ENCODE measurements around the gene PDIA4. TPM values are rescaled to one million over a fixed set of nuclear protein-coding genes. Genes with fewer than 3 reads are reported as not detected.

PDIA4 gene
- 10 to 100 TPM; 80.2 to 82.8 TPM for total RNA-seq

GRCh38 chr7:149028346-149029109 is at the start of gene PDIA4:
TSS of gene PDIA4 (minus strand) at chr7:149028505. CDS start at chr7:149028408, 97 bp downstream.
- CTCF ChIA-PET = interaction anchor here (0.7 to 8.8 kb wide), 4 partner anchors 22 to 44 kb away, joined by 3 to 59 read pairs (median 12); no protein-coding TSS in a partner anchor
- peak within 1 kb of the TSS; percentile 89 for H3K27ac Mint-ChIP-seq
- intact Hi-C loops (cut with micrococcal nuclease) = loop anchor here (1.0 to 10.0 kb wide), 17 partner anchors 23 to 686 kb away; partner anchors contain the start of genes EZH2, ZNF282, ZNF398 and ZNF425
- H3K9me3 Mint-ChIP-seq = no peaks in the 10 kb centered on the region
- H3K4me1 Mint-ChIP-seq (ENCODE audit: low read depth) = peaks cover 37% of the 10 kb centered on the region
- H3K4me3 Mint-ChIP-seq = peak within 1 kb of the TSS; percentile 95
- peak; percentile 100 for DNase-seq
- H3K27me3 Mint-ChIP-seq (ENCODE audit: low read depth) = no peaks in the 10 kb centered on the region
- H3K36me3 Mint-ChIP-seq (ENCODE audit: low read depth) = peaks cover 8% of the 10 kb centered on the region

- CTCF ChIA-PET = interaction anchor here (1.4 kb wide), 1 partner anchor 13 kb away, joined by 4 read pairs; no protein-coding TSS in a partner anchor
- peaks cover 6% of the 10 kb centered on the region for H3K36me3 Mint-ChIP-seq (ENCODE audit: low read depth)
Observed at GRCh38 chr7:149077594-149077993, 49.3 kb upstream of the PDIA4 start.

GRCh38 chr7:149075286-149075685 is 47.0 kb upstream of the PDIA4 start:
- intact Hi-C loops (cut with micrococcal nuclease) = no loop called here
- H3K27ac Mint-ChIP-seq = no peak overlapping the region

More at GRCh38 chr7:149077594-149077993, 49.3 kb upstream of the PDIA4 start:
- Mint-ChIP-seq H3K4me1 (ENCODE audit: low read depth) (peaks cover 9% of the 10 kb centered on the region), H3K4me3 (no peak overlapping the region), H3K27ac (no peak overlapping the region), H3K9me3 (no peaks in the 10 kb centered on the region), H3K27me3 (ENCODE audit: low read depth) (no peaks in the 10 kb centered on the region)
- no peak for DNase-seq
- intact Hi-C loops (cut with micrococcal nuclease) = no loop called here

GRCh38 chr7:149074116-149074885 is 46.0 kb upstream of the PDIA4 start:
- H3K4me3 Mint-ChIP-seq = no peak overlapping the region
- no peaks in the 10 kb centered on the region for H3K27me3 Mint-ChIP-seq (ENCODE audit: low read depth)
- CTCF ChIA-PET = interaction anchor here (1.5 kb wide), 1 partner anchor 19 kb away, joined by 3 read pairs; no protein-coding TSS in a partner anchor
- no peak overlapping the region for H3K27ac Mint-ChIP-seq
- peaks cover 2% of the 10 kb centered on the region for H3K36me3 Mint-ChIP-seq (ENCODE audit: low read depth)
- intact Hi-C loops (cut with micrococcal nuclease) = no loop called here
- no peak for DNase-seq
- H3K4me1 Mint-ChIP-seq (ENCODE audit: low read depth) = peaks cover 8% of the 10 kb centered on the region
- no peaks in the 10 kb centered on the region for H3K9me3 Mint-ChIP-seq

More at GRCh38 chr7:149075286-149075685, 47.0 kb upstream of the PDIA4 start:
- Mint-ChIP-seq H3K9me3 (no peaks in the 10 kb centered on the region), H3K27me3 (ENCODE audit: low read depth) (no peaks in the 10 kb centered on the region), H3K4me1 (ENCODE audit: low read depth) (peaks cover 8% of the 10 kb centered on the region), H3K36me3 (ENCODE audit: low read depth) (peaks cover 5% of the 10 kb centered on the region), H3K4me3 (no peak overlapping the region)
- DNase-seq = no peak
- CTCF ChIA-PET = interaction anchor here (1.0 to 1.5 kb wide), 2 partner anchors 10 to 20 kb away, joined by 3 to 4 read pairs; no protein-coding TSS in a partner anchor

GRCh38 chr7:149072438-149072775 is 44.1 kb upstream of the PDIA4 start:
- Mint-ChIP-seq H3K27me3 (ENCODE audit: low read depth) (no peaks in the 10 kb centered on the region), H3K4me3 (no peak overlapping the region), H3K4me1 (ENCODE audit: low read depth) (peaks cover 8% of the 10 kb centered on the region), H3K9me3 (no peaks in the 10 kb centered on the region), H3K36me3 (ENCODE audit: low read depth) (peaks cover 3% of the 10 kb centered on the region), H3K27ac (no peak overlapping the region)
- intact Hi-C loops (cut with micrococcal nuclease) = no loop called here
- CTCF ChIA-PET = interaction anchor here (1.1 kb wide), 1 partner anchor 53 kb away, joined by 3 read pairs; the partner anchor contains the start of gene ZNF425
- no peak for DNase-seq

GRCh38 chr7:149071641-149072437 is 43.5 kb upstream of the PDIA4 start:
- peak; percentile 33 for DNase-seq
- intact Hi-C loops (cut with micrococcal nuclease) = no loop called here
- no peaks in the 10 kb centered on the region for H3K9me3 Mint-ChIP-seq
- H3K36me3 Mint-ChIP-seq (ENCODE audit: low read depth) = peaks cover 3% of the 10 kb centered on the region
- no peaks in the 10 kb centered on the region for H3K27me3 Mint-ChIP-seq (ENCODE audit: low read depth)
- H3K27ac Mint-ChIP-seq = no peak overlapping the region
- peaks cover 8% of the 10 kb centered on the region for H3K4me1 Mint-ChIP-seq (ENCODE audit: low read depth)
- CTCF ChIA-PET = interaction anchor here (1.1 kb wide), 1 partner anchor 54 kb away, joined by 3 read pairs; the partner anchor contains the start of gene ZNF425
- peak overlapping the region; percentile 26 for H3K4me3 Mint-ChIP-seq

GRCh38 chr7:149071182-149071635 is 42.9 kb upstream of the PDIA4 start:
- H3K27ac Mint-ChIP-seq = no peak overlapping the region
- peaks cover 3% of the 10 kb centered on the region for H3K36me3 Mint-ChIP-seq (ENCODE audit: low read depth)
- CTCF ChIA-PET = interaction anchor here (0.6 to 0.7 kb wide), 2 partner anchors 21 to 53 kb away, joined by 3 read pairs; no protein-coding TSS in a partner anchor
- H3K9me3 Mint-ChIP-seq = no peaks in the 10 kb centered on the region
- no peaks in the 10 kb centered on the region for H3K27me3 Mint-ChIP-seq (ENCODE audit: low read depth)
- intact Hi-C loops (cut with micrococcal nuclease) = no loop called here
- no peak overlapping the region for H3K4me3 Mint-ChIP-seq
- DNase-seq = no peak
- peaks cover 8% of the 10 kb centered on the region for H3K4me1 Mint-ChIP-seq (ENCODE audit: low read depth)

- intact Hi-C loops (cut with micrococcal nuclease) = no loop called here
- Mint-ChIP-seq H3K27ac (no peak overlapping the region), H3K27me3 (ENCODE audit: low read depth) (no peaks in the 10 kb centered on the region), H3K4me1 (ENCODE audit: low read depth) (peaks cover 10% of the 10 kb centered on the region), H3K36me3 (ENCODE audit: low read depth) (peaks cover 3% of the 10 kb centered on the region), H3K4me3 (no peak overlapping the region), H3K9me3 (no peaks in the 10 kb centered on the region)
- no peak for DNase-seq
- CTCF ChIA-PET = interaction anchor here (0.6 to 0.7 kb wide), 2 partner anchors 21 to 52 kb away, joined by 3 read pairs; no protein-coding TSS in a partner anchor
Observed at GRCh38 chr7:149070372-149071125, 42.2 kb upstream of the PDIA4 start.

GRCh38 chr7:149067869-149068268 is 39.6 kb upstream of the PDIA4 start:
- intact Hi-C loops (cut with micrococcal nuclease) = loop anchor here (5.0 kb wide), 1 partner anchor 806 kb away; no protein-coding TSS in a partner anchor
- CTCF ChIA-PET = interaction anchor here (0.6 to 2.0 kb wide), 4 partner anchors 11 to 62 kb away, joined by 3 to 7 read pairs (median 4); no protein-coding TSS in a partner anchor

GRCh38 chr7:149063476-149063875 is 35.2 kb upstream of the PDIA4 start:
- H3K4me3 Mint-ChIP-seq = no peak overlapping the region
- DNase-seq = no peak
- CTCF ChIA-PET = no interaction called here
- no peaks in the 10 kb centered on the region for H3K27me3 Mint-ChIP-seq (ENCODE audit: low read depth)
- intact Hi-C loops (cut with micrococcal nuclease) = no loop called here
- no peaks in the 10 kb centered on the region for H3K9me3 Mint-ChIP-seq
- peaks cover 8% of the 10 kb centered on the region for H3K4me1 Mint-ChIP-seq (ENCODE audit: low read depth)
- H3K36me3 Mint-ChIP-seq (ENCODE audit: low read depth) = peaks cover 2% of the 10 kb centered on the region
- no peak overlapping the region for H3K27ac Mint-ChIP-seq

More at GRCh38 chr7:149067869-149068268, 39.6 kb upstream of the PDIA4 start:
- H3K4me1 Mint-ChIP-seq (ENCODE audit: low read depth) = peaks cover 5% of the 10 kb centered on the region
- H3K27ac Mint-ChIP-seq = no peak overlapping the region
- H3K9me3 Mint-ChIP-seq = no peaks in the 10 kb centered on the region
- H3K27me3 Mint-ChIP-seq (ENCODE audit: low read depth) = no peaks in the 10 kb centered on the region
- no peak overlapping the region for H3K4me3 Mint-ChIP-seq
- peaks cover 3% of the 10 kb centered on the region for H3K36me3 Mint-ChIP-seq (ENCODE audit: low read depth)
- peak; percentile 26 for DNase-seq
